SJSA1 (cell line): Measurements from ENCODE around the gene GDI1. TPM values are rescaled to one million over a fixed set of nuclear protein-coding genes. Genes with fewer than 3 reads are reported as not detected.

Source experiments
- DNase-seq, 2 experiments: peaks; one replicate each; pipeline ENCODE4 v3.0.0-alpha.2; 2015 to 2020; ENCODE audit warnings: low spot score in 2 of 2, low read depth in 1 of 2
- H3K27ac ChIP-seq: fragments of 250-450 bp; sonication (Bioruptor Pico); 2 replicates; pipeline ENCODE4 v1.5.1; 2020; ENCODE audit warnings: mild to moderate bottlenecking, moderate library complexity
- H3K27me3 ChIP-seq: fragments of 250-450 bp; sonication (Bioruptor Pico); replicated peaks from 2 replicates; pipeline ENCODE4 v1.5.1; 2020; ENCODE audit warnings: mild to moderate bottlenecking, moderate library complexity
- H3K36me3 ChIP-seq: fragments of 250-450 bp; sonication (Bioruptor Pico); 2 replicates; pipeline ENCODE4 v1.5.1; 2020; ENCODE audit warnings: mild to moderate bottlenecking
- H3K4me1 ChIP-seq: fragments of 250-450 bp; sonication (Bioruptor Pico); replicated peaks from 2 replicates; pipeline ENCODE4 v1.6.1; 2021; ENCODE audit warnings: mild to moderate bottlenecking
- H3K4me3 ChIP-seq: fragments of 250-450 bp; sonication (Bioruptor Pico); 2 replicates; pipeline ENCODE4 v1.5.1; 2020; ENCODE audit warnings: mild to moderate bottlenecking
- H3K9me3 ChIP-seq: fragments of 250-450 bp; sonication (Bioruptor Pico); replicated peaks from 2 replicates; pipeline ENCODE4 v1.5.1; 2020; ENCODE audit warnings: mild to moderate bottlenecking
- total RNA-seq: library from RNA; depleted of rRNA; stranded (reverse); fragments of >200 nt; shearing (Covaris generic); gene quantifications from 2 replicates; pipeline ENCODE4 v1.2.3, GENCODE V29; 2014; rRNA removed

The GDI1 gene
- total RNA-seq, 1 experiment from 2014 or later = 208 TPM

- peaks cover 33% of the 10 kb centered on the region for H3K4me1 ChIP-seq
- no peak overlapping the region for H3K27ac ChIP-seq
- no peak for DNase-seq
- no peak overlapping the region for H3K4me3 ChIP-seq
- H3K36me3 ChIP-seq = peaks cover 29% of the 10 kb centered on the region
- no peaks in the 10 kb centered on the region for H3K9me3 ChIP-seq
- no peaks in the 10 kb centered on the region for H3K27me3 ChIP-seq
Observed at GRCh38 chrX:154489182-154489581, 52.2 kb downstream of the GDI1 start.

- Histone ChIP-seq H3K4me3 (peak overlapping the region; percentile 80), H3K36me3 (peaks cover 21% of the 10 kb centered on the region), H3K4me1 (peaks cover 26% of the 10 kb centered on the region), H3K27ac (peak overlapping the region; percentile 61), H3K27me3 (no peaks in the 10 kb centered on the region), H3K9me3 (no peaks in the 10 kb centered on the region)
- peak; percentile 55 to 58 for DNase-seq
Observed at GRCh38 chrX:154490021-154490413, 53.1 kb downstream of the GDI1 start.

GRCh38 chrX:154490414-154491083 is 53.6 kb downstream of the GDI1 start, which contains the start of gene SLC10A3:
SLC10A3 (minus strand) TSS chrX:154490629; CDS start chrX:154488940, 1,689 bp downstream.
- Histone ChIP-seq H3K4me1 (peaks cover 22% of the 10 kb centered on the region), H3K36me3 (peaks cover 17% of the 10 kb centered on the region; the same call in 1 of the 2 replicates), H3K4me3 (peak within 1 kb of the TSS; percentile 80), H3K27me3 (no peaks in the 10 kb centered on the region), H3K9me3 (no peaks in the 10 kb centered on the region), H3K27ac (peak within 1 kb of the TSS; percentile 69)
- DNase-seq = peak; percentile 71 to 93

Other genes with a start within 250 kb of the GDI1 start
- not detected in 2 replicates for gene OPN1MW2, start 217.4 kb upstream of the GDI1 start, total RNA-seq
- gene OPN1MW3, start 179.6 kb upstream of the GDI1 start, total RNA-seq = not detected in 2 replicates
- not detected in 2 replicates for gene TEX28, start 142.0 kb upstream of the GDI1 start, total RNA-seq
- gene TKTL1, start 141.4 kb upstream of the GDI1 start, total RNA-seq = not detected in 2 replicates
- gene FLNA, start 62.5 kb upstream of the GDI1 start, total RNA-seq = 918 and 1,686 TPM in 2 replicates
- 17.7 and 42.3 TPM in 2 replicates for gene EMD, start 57.9 kb upstream of the GDI1 start, total RNA-seq
- gene RPL10, start 38.8 kb upstream of the GDI1 start, total RNA-seq = 1,843 and 4,201 TPM in 2 replicates
- gene DNASE1L1, start 27.9 kb upstream of the GDI1 start, total RNA-seq = 30.9 and 41.8 TPM in 2 replicates
- 11.3 and 17.7 TPM in 2 replicates for gene TAFAZZIN, start 25.6 kb upstream of the GDI1 start, total RNA-seq
- gene ATP6AP1, start 8.5 kb upstream of the GDI1 start, total RNA-seq = 62.4 and 67.8 TPM in 2 replicates
- 54.3 and 70.5 TPM in 2 replicates for gene FAM50A, start 7.0 kb downstream of the GDI1 start, total RNA-seq
- 0.32 and 0.47 TPM in 2 replicates for gene PLXNA3, start 21.1 kb downstream of the GDI1 start, total RNA-seq
- gene LAGE3, start 42.1 kb downstream of the GDI1 start, total RNA-seq = 42.5 and 47.7 TPM in 2 replicates
- gene UBL4A, start 49.5 kb downstream of the GDI1 start, total RNA-seq = 23.7 and 39.1 TPM in 2 replicates
- gene SLC10A3, start 53.5 kb downstream of the GDI1 start, total RNA-seq = 10.1 and 19.9 TPM in 2 replicates
- gene FAM3A, start 79.1 kb downstream of the GDI1 start, total RNA-seq = 19.6 and 28.8 TPM in 2 replicates
- 32.6 and 52.7 TPM in 2 replicates for gene G6PD, start 109.7 kb downstream of the GDI1 start, total RNA-seq
- gene IKBKG, start 110.5 kb downstream of the GDI1 start, total RNA-seq = 20.6 and 24.2 TPM in 2 replicates
- not detected in 2 replicates for gene CTAG1A, start 148.0 kb downstream of the GDI1 start, total RNA-seq
- not detected in 2 replicates for gene CTAG1B, start 182.1 kb downstream of the GDI1 start, total RNA-seq
- not detected in 2 replicates for gene CTAG2, start 216.4 kb downstream of the GDI1 start, total RNA-seq